H9 (cell line): ENCODE measurements around the gene CKB. TPM values are rescaled to one million over a fixed set of nuclear protein-coding genes. Genes with fewer than 3 reads are reported as not detected.

ENCODE experiments used
- DNase-seq: peaks from one replicate; pipeline ENCODE4 v3.0.0-alpha.2; 2017
- H2AFZ ChIP-seq: one replicate; pipeline ENCODE4 v1.6.1; 2013; ENCODE audit warnings: mild to moderate bottlenecking, low read length, control low read depth, moderate library complexity
- H2AK5ac ChIP-seq: 2 replicates; pipeline ENCODE4 v1.6.1; 2013; ENCODE audit warnings: low read length, control low read depth, mixed read lengths; ENCODE audit not compliant: insufficient read length
- H2BK120ac ChIP-seq: one replicate; pipeline ENCODE4 v1.6.1; 2013; ENCODE audit warnings: low read depth, mild to moderate bottlenecking, low read length, control low read depth, inconsistent platforms; ENCODE audit not compliant: poor library complexity, severe bottlenecking
- H2BK12ac ChIP-seq: 2 replicates; pipeline ENCODE4 v1.6.1; 2013; ENCODE audit warnings: low read length, control low read depth, mixed read lengths, low read depth; ENCODE audit not compliant: insufficient read length
- H2BK15ac ChIP-seq: 2 replicates; pipeline ENCODE4 v1.6.1; 2013; ENCODE audit warnings: low read depth, low read length, control low read depth
- H2BK20ac ChIP-seq: one replicate; pipeline ENCODE4 v1.6.1; 2013; ENCODE audit warnings: low read depth, mild to moderate bottlenecking, low read length, control low read depth, inconsistent platforms; ENCODE audit not compliant: poor library complexity, severe bottlenecking
- H2BK5ac ChIP-seq: 2 replicates; pipeline ENCODE4 v1.6.1; 2013; ENCODE audit warnings: low read length, control low read depth, mixed read lengths; ENCODE audit not compliant: insufficient read length
- H3K14ac ChIP-seq: 2 replicates; pipeline ENCODE4 v1.6.1; 2013; ENCODE audit warnings: low read length, control low read depth; ENCODE audit not compliant: insufficient read depth
- H3K18ac ChIP-seq: 2 replicates; pipeline ENCODE4 v1.6.1; 2013; ENCODE audit warnings: low read depth, mild to moderate bottlenecking, mixed read lengths, low read length, control low read depth; ENCODE audit not compliant: insufficient read length
- H3K23ac ChIP-seq: 2 replicates; pipeline ENCODE4 v1.6.1; 2013; ENCODE audit warnings: low read length, control low read depth, mixed read lengths, low read depth; ENCODE audit not compliant: insufficient read length
- H3K23me2 ChIP-seq: 2 replicates; pipeline ENCODE4 v1.6.1; 2013; ENCODE audit warnings: low read depth, mild to moderate bottlenecking, mixed read lengths, low read length, control low read depth; ENCODE audit not compliant: insufficient read length, poor library complexity, severe bottlenecking
- H3K27ac ChIP-seq: 2 replicates; pipeline ENCODE4 v1.5.1; 2013; ENCODE audit warnings: low read length, control low read depth, mixed read lengths, low read depth; ENCODE audit not compliant: insufficient read length
- H3K27me3 ChIP-seq: 2 replicates; pipeline ENCODE4 v1.6.1; 2013; ENCODE audit warnings: low read length, control low read depth, inconsistent platforms; ENCODE audit not compliant: insufficient read depth
- H3K4ac ChIP-seq: 2 replicates; pipeline ENCODE4 v1.6.1; 2013; ENCODE audit warnings: low read depth, mild to moderate bottlenecking, control low read depth, inconsistent platforms, low read length, moderate library complexity
- H3K4me1 ChIP-seq: 2 replicates; pipeline ENCODE4 v1.6.1; 2013; ENCODE audit warnings: low read length, control low read depth, inconsistent platforms; ENCODE audit not compliant: insufficient read depth
- H3K4me2 ChIP-seq: 2 replicates; pipeline ENCODE4 v1.6.1; 2013; ENCODE audit warnings: low read length, control low read depth, mixed read lengths; ENCODE audit not compliant: insufficient read length, insufficient read depth
- H3K56ac ChIP-seq: 2 replicates; pipeline ENCODE4 v1.6.1; 2013; ENCODE audit warnings: low read depth, mild to moderate bottlenecking, mixed read lengths, low read length, control low read depth; ENCODE audit not compliant: insufficient read length
- H3K79me1 ChIP-seq: 2 replicates; pipeline ENCODE4 v1.6.1; 2013; ENCODE audit warnings: low read depth, mild to moderate bottlenecking, moderate library complexity, low read length, control low read depth, inconsistent platforms; ENCODE audit not compliant: insufficient read depth, poor library complexity, severe bottlenecking
- H3K79me2 ChIP-seq: 2 replicates; pipeline ENCODE4 v1.6.1; 2013; ENCODE audit warnings: low read length, control low read depth, inconsistent platforms; ENCODE audit not compliant: insufficient read depth
- H3K9ac ChIP-seq: 2 replicates; pipeline ENCODE4 v1.6.1; 2013; ENCODE audit warnings: low read length, control low read depth, mixed read lengths; ENCODE audit not compliant: insufficient read length; ENCODE audit errors: extremely low read depth
- H3K9me3 ChIP-seq: one replicate; pipeline ENCODE4 v1.6.1; 2013; ENCODE audit warnings: low read depth, low read length, inconsistent platforms; ENCODE audit not compliant: control insufficient read depth
- H3T11ph ChIP-seq: one replicate; pipeline ENCODE4 v1.6.1; 2013; ENCODE audit warnings: mild to moderate bottlenecking, low read length, control low read depth, inconsistent platforms
- H4K20me1 ChIP-seq: one replicate; pipeline ENCODE4 v1.6.1; 2013; ENCODE audit not compliant: control insufficient read depth, insufficient read length, insufficient read depth
- H4K5ac ChIP-seq: 2 replicates; pipeline ENCODE4 v1.6.1; 2013; ENCODE audit warnings: low read depth, mild to moderate bottlenecking, mixed read lengths, low read length, control low read depth; ENCODE audit not compliant: insufficient read length
- H4K8ac ChIP-seq: replicated peaks from 2 replicates; pipeline ENCODE4 v1.6.1; 2013; ENCODE audit warnings: low read length, control low read depth, mixed read lengths, low read depth; ENCODE audit not compliant: insufficient read length
- H4K91ac ChIP-seq: 2 replicates; pipeline ENCODE4 v1.6.1; 2013; ENCODE audit warnings: low read depth, mild to moderate bottlenecking, moderate library complexity, mixed read lengths, low read length, control low read depth; ENCODE audit not compliant: insufficient read length
- H3K27ac Mint-ChIP-seq, 3 experiments: 2 replicates in 2 of 3; 3 replicates in 1 of 3; pipeline ENCODE4 v1.8.0; 2020 to 2021; ENCODE audit warnings: mixed read lengths in 3 of 3, mild to moderate bottlenecking in 1 of 3, moderate library complexity in 1 of 3
- H3K27me3 Mint-ChIP-seq: 2 replicates; pipeline ENCODE4 v1.8.0; 2021; ENCODE audit warnings: low read depth, mild to moderate bottlenecking, moderate library complexity, mixed read lengths
- H3K36me3 Mint-ChIP-seq, 3 experiments: 2 replicates in 2 of 3; 3 replicates in 1 of 3; pipeline ENCODE4 v1.8.0; 2020 to 2021; ENCODE audit warnings: low read depth in 3 of 3, mixed read lengths in 3 of 3; ENCODE audit not compliant: insufficient read depth in 1 of 3
- H3K4me1 Mint-ChIP-seq, 2 experiments: 2 replicates each; pipeline ENCODE4 v1.8.0; 2020; ENCODE audit warnings: mixed read lengths in 2 of 2
- H3K4me3 Mint-ChIP-seq, 2 experiments: 2 replicates in 1 of 2; 3 replicates in 1 of 2; pipeline ENCODE4 v1.8.0; 2020 to 2021; ENCODE audit warnings: mild to moderate bottlenecking in 2 of 2, mixed read lengths in 2 of 2, moderate library complexity in 1 of 2
- H3K9me3 Mint-ChIP-seq, 2 experiments: 2 replicates in 1 of 2; 3 replicates in 1 of 2; pipeline ENCODE4 v1.8.0; 2020; ENCODE audit warnings: mild to moderate bottlenecking in 2 of 2, mixed read lengths in 2 of 2, moderate library complexity in 1 of 2
- CTCF ChIP-seq: fragments of 200-600 bp; sonication (generic); conservative IDR thresholded peaks from 3 replicates; pipeline ENCODE4 v1.8.0; 2021; ENCODE audit warnings: antibody characterized with exemption, mild to moderate bottlenecking
- WGBS: extraction: QIAGEN DNeasy Blood & Tissue Kit; methylation state at CpG from one replicate; pipeline ENCODE4 v1.1.7; 2013; ENCODE audit warnings: missing lambda C conversion rate, low lambda C conversion rate, mixed read lengths; ENCODE audit not compliant: insufficient read length; ENCODE audit errors: extremely low coverage; 5-methylcytosine and 5-hydroxymethylcytosine counted together
- total RNA-seq: library from RNA; stranded (reverse); gene quantifications from 2 replicates; pipeline ENCODE4 v1.2.1, GENCODE V29; 2021

The CKB gene
- total RNA-seq, 1 experiment from 2014 or later = 517 TPM

- Histone ChIP-seq H3K4ac (no peak overlapping the region), H2BK120ac (no peak overlapping the region), H2BK20ac (no peak overlapping the region), H3K27me3 (no peaks in the 10 kb centered on the region), H2BK5ac (no peak overlapping the region), H2BK15ac (no peak overlapping the region), H3K4me2 (no peak overlapping the region), H3K79me2 (peaks cover 10% of the 10 kb centered on the region; the same call in 1 of the 2 replicates), H3K23me2 (peaks cover 8% of the 10 kb centered on the region), H3T11ph (no peak overlapping the region), H3K56ac (no peak overlapping the region), H3K4me1 (no peaks in the 10 kb centered on the region; the same call in 1 of the 2 replicates), H4K20me1 (peaks cover 4% of the 10 kb centered on the region), H3K14ac (no peak overlapping the region), H3K9ac (no peak overlapping the region), H3K27ac (no peak overlapping the region), H3K18ac (no peak overlapping the region), H2AFZ (no peak overlapping the region), H4K91ac (no peak overlapping the region), H3K9me3 (no peaks in the 10 kb centered on the region), H3K79me1 (peaks cover 13% of the 10 kb centered on the region), H2BK12ac (no peak overlapping the region), H2AK5ac (no peak overlapping the region), H4K8ac (no peak overlapping the region), H3K23ac (no peak overlapping the region), H4K5ac (no peak overlapping the region)
- H3K9me3 Mint-ChIP-seq = no peaks in the 10 kb centered on the region; a peak in 1 of 5 replicates
- H3K27me3 Mint-ChIP-seq = peaks cover 5% of the 10 kb centered on the region
- H3K4me1 Mint-ChIP-seq = peaks cover 6 to 11% of the 10 kb centered on the region in 2 experiments
- no peak overlapping the region for H3K4me3 Mint-ChIP-seq
- WGBS = no CpG with 5 or more reads among the region's 25 CpGs
- no peak for DNase-seq
- no peak overlapping the region for H3K27ac Mint-ChIP-seq
- peaks cover 0 to 10% (median 4%) of the 10 kb centered on the region in 3 experiments; a peak in 5 of 7 replicates for H3K36me3 Mint-ChIP-seq
- TF ChIP-seq CTCF = no peak
These were observed 11.5 kb upstream of the CKB start for GRCh38 chr14:103533999-103534575.
